D721Med (cell line): ENCODE results near the gene DVL2.
"Not testable (repeated sequence)": the region's sequence is repeated elsewhere in the genome, so short reads cannot be mapped to it uniquely, and the experiment has no call there.

ENCODE experiments used
- DNase-seq: peaks from one replicate; pipeline ENCODE4 v3.0.0; 2011; ENCODE audit warnings: low spot score; ENCODE audit not compliant: insufficient read length
- FAIRE-seq: peaks from 2 replicates; lab custom pipeline; 2011; peaks lifted over from hg19 to GRCh38; lab: Jason Lieb, UNC
- CTCF ChIP-seq: IDR thresholded peaks from 2 replicates; pipeline ENCODE4 v1.5.1; 2012; ENCODE audit warnings: mild to moderate bottlenecking, control low read depth; ENCODE audit not compliant: insufficient read depth; ENCODE audit errors: missing control alignments

The DVL2 gene

GRCh38 chr17:7183433-7184090 is 50.8 kb downstream of the DVL2 start:
- no peak for TF ChIP-seq CTCF
- no peak for FAIRE-seq
- DNase-seq: no peak

- not testable (repeated sequence) for DNase-seq, FAIRE-seq
Measured at GRCh38 chr17:7182101-7182500, 52.2 kb downstream of the DVL2 start.

- TF ChIP-seq CTCF: no peak
- DNase-seq (no peak), FAIRE-seq (no peak)
Measured at GRCh38 chr17:7179317-7180254, 54.7 kb downstream of the DVL2 start, which contains the start of gene ASGR1. Gene ASGR1, minus strand, starts transcription at chr17:7179370. Its CDS starts 807 bp downstream, at chr17:7178563.

- DNase-seq: no peak
- FAIRE-seq: no peak
- TF ChIP-seq CTCF: no peak
Measured at GRCh38 chr17:7178973-7179316, 55.4 kb downstream of the DVL2 start.

- DNase-seq: no peak
- no peak for TF ChIP-seq CTCF
- no peak for FAIRE-seq
Measured at GRCh38 chr17:7177954-7178477, 56.3 kb downstream of the DVL2 start.

- peak; percentile 58 for TF ChIP-seq CTCF
- DNase-seq (peak; percentile 87), FAIRE-seq (no peak)
Measured at GRCh38 chr17:7177191-7177953, 56.9 kb downstream of the DVL2 start.

- TF ChIP-seq CTCF: no peak
- no peak for FAIRE-seq
- no peak for DNase-seq
Measured at GRCh38 chr17:7176841-7177190, 57.5 kb downstream of the DVL2 start.
